GM18870 (cell line): Measurements from ENCODE around the gene NT5E.

Experiments used
- ATAC-seq: cut with Tn5 transposase; IDR thresholded peaks from one replicate; pipeline ENCODE4 v1.9.1; 2021; ENCODE audit warnings: moderate library complexity; ENCODE audit not compliant: unreplicated experiment

NT5E gene

GRCh38 chr6:85459224-85459901 is 9.5 kb downstream of the NT5E start:
- ATAC-seq = no peak

- ATAC-seq = no peak
Observed at GRCh38 chr6:85460154-85460920, 10.5 kb downstream of the NT5E start.

- ATAC-seq = peak; percentile 81
Observed at GRCh38 chr6:85460921-85461797, 11.3 kb downstream of the NT5E start.

- ATAC-seq = no peak
Observed at GRCh38 chr6:85461798-85462170, 11.9 kb downstream of the NT5E start.

GRCh38 chr6:85462673-85463072 is 12.8 kb downstream of the NT5E start:
- no peak for ATAC-seq

GRCh38 chr6:85463621-85464259 is 13.9 kb downstream of the NT5E start:
- no peak for ATAC-seq

- ATAC-seq = no peak
Observed at GRCh38 chr6:85464260-85464644, 14.4 kb downstream of the NT5E start.

GRCh38 chr6:85464722-85465150 is 14.9 kb downstream of the NT5E start:
- no peak for ATAC-seq

- ATAC-seq = peak; percentile 35
Observed at GRCh38 chr6:85465762-85466161, 15.9 kb downstream of the NT5E start.

- ATAC-seq = no peak
Observed at GRCh38 chr6:85468326-85468725, 18.4 kb downstream of the NT5E start.

- ATAC-seq = no peak
Observed at GRCh38 chr6:85469276-85470022, 19.6 kb downstream of the NT5E start.

GRCh38 chr6:85470023-85470410 is 20.1 kb downstream of the NT5E start:
- ATAC-seq = no peak

- no peak for ATAC-seq
Observed at GRCh38 chr6:85472744-85473143, 22.9 kb downstream of the NT5E start.

GRCh38 chr6:85473748-85474147 is 23.9 kb downstream of the NT5E start:
- no peak for ATAC-seq

GRCh38 chr6:85476532-85476931 is 26.6 kb downstream of the NT5E start:
- ATAC-seq = no peak

GRCh38 chr6:85479208-85479607 is 29.3 kb downstream of the NT5E start:
- no peak for ATAC-seq

GRCh38 chr6:85482206-85482904 is 32.5 kb downstream of the NT5E start:
- no peak for ATAC-seq

- peak; percentile 81 for ATAC-seq
Observed at GRCh38 chr6:85482905-85483700, 33.2 kb downstream of the NT5E start.

GRCh38 chr6:85483846-85484245 is 34.0 kb downstream of the NT5E start:
- ATAC-seq = no peak
